ENCODE results near the gene VEGFC.

The VEGFC gene

GRCh38 chr4:176817204-176817603, 24.5 kb upstream of the VEGFC start:
- no peak for TF ChIP-seq CTCF (conservative IDR thresholded peaks at IDR 0.05; ENCODE audit: low read depth, low read length)
- Histone ChIP-seq H3K4me3 (IDR thresholded peaks at IDR 0.05; ENCODE audit: insufficient read depth, low read depth, low read length) (no peak overlapping the region), H3K36me3 (ENCODE audit: insufficient read depth) (no peaks in the 10 kb centered on the region), H3K9ac (no peak overlapping the region), H3K79me2 (ENCODE audit: insufficient read depth, low read depth) (no peaks in the 10 kb centered on the region), H2AFZ (ENCODE audit: low read depth) (no peak overlapping the region), H3K4me2 (0 out of 2 replicates have a peak overlapping the region, but pooled peaks have one; percentile 7), H4K20me1 (ENCODE audit: insufficient read depth) (no peaks in the 10 kb centered on the region), H3K27me3 (ENCODE audit: insufficient read depth, low read depth) (no peaks in the 10 kb centered on the region), H3K4me1 (ENCODE audit: low read depth, poor library complexity, severe bottlenecking) (peaks cover 6% of the 10 kb centered on the region), H3K27ac (no peak overlapping the region)

- no peaks in the 10 kb centered on the region for H4K20me1 ChIP-seq (ENCODE audit: insufficient read depth)
- no peak overlapping the region for H3K4me3 ChIP-seq (IDR thresholded peaks at IDR 0.05; ENCODE audit: insufficient read depth, low read depth, low read length)
- H3K4me2 ChIP-seq = no peak overlapping the region
- no peak for TF ChIP-seq CTCF (conservative IDR thresholded peaks at IDR 0.05; ENCODE audit: low read depth, low read length)
- no peaks in the 10 kb centered on the region for H3K36me3 ChIP-seq (ENCODE audit: insufficient read depth)
- no peak overlapping the region for H3K9ac ChIP-seq
- H3K79me2 ChIP-seq (ENCODE audit: insufficient read depth, low read depth) = no peaks in the 10 kb centered on the region
- H2AFZ ChIP-seq (ENCODE audit: low read depth) = no peak overlapping the region
- H3K27me3 ChIP-seq (ENCODE audit: insufficient read depth, low read depth) = no peaks in the 10 kb centered on the region
- no peak overlapping the region for H3K27ac ChIP-seq
- peaks cover 6% of the 10 kb centered on the region for H3K4me1 ChIP-seq (ENCODE audit: low read depth, poor library complexity, severe bottlenecking)
Measured at GRCh38 chr4:176814770-176815169, 22.0 kb upstream of the VEGFC start.

GRCh38 chr4:176810481-176811249, 17.9 kb upstream of the VEGFC start:
- no peak overlapping the region for H2AFZ ChIP-seq (ENCODE audit: low read depth)
- no peak overlapping the region for H3K9ac ChIP-seq
- no peak overlapping the region for H3K4me2 ChIP-seq

GRCh38 chr4:176806778-176807375, 14.2 kb upstream of the VEGFC start:
- no peak overlapping the region for H3K27ac ChIP-seq
- no peaks in the 10 kb centered on the region for H4K20me1 ChIP-seq (ENCODE audit: insufficient read depth)
- H3K79me2 ChIP-seq (ENCODE audit: insufficient read depth, low read depth) = no peaks in the 10 kb centered on the region
- no peaks in the 10 kb centered on the region for H3K27me3 ChIP-seq (ENCODE audit: insufficient read depth, low read depth)
- no peaks in the 10 kb centered on the region for H3K36me3 ChIP-seq (ENCODE audit: insufficient read depth)
- no peaks in the 10 kb centered on the region for H3K4me1 ChIP-seq (ENCODE audit: low read depth, poor library complexity, severe bottlenecking)
- no peak overlapping the region for H2AFZ ChIP-seq (ENCODE audit: low read depth)
- no peak overlapping the region for H3K9ac ChIP-seq
- H3K4me2 ChIP-seq = no peak overlapping the region
- TF ChIP-seq CTCF (conservative IDR thresholded peaks at IDR 0.05; ENCODE audit: low read depth, low read length) = no peak
- H3K4me3 ChIP-seq (IDR thresholded peaks at IDR 0.05; ENCODE audit: insufficient read depth, low read depth, low read length) = no peak overlapping the region

More at GRCh38 chr4:176810481-176811249, 17.9 kb upstream of the VEGFC start:
- Histone ChIP-seq H4K20me1 (ENCODE audit: insufficient read depth) (no peaks in the 10 kb centered on the region), H3K36me3 (ENCODE audit: insufficient read depth) (no peaks in the 10 kb centered on the region), H3K4me3 (IDR thresholded peaks at IDR 0.05; ENCODE audit: insufficient read depth, low read depth, low read length) (no peak overlapping the region), H3K4me1 (ENCODE audit: low read depth, poor library complexity, severe bottlenecking) (no peaks in the 10 kb centered on the region), H3K27ac (no peak overlapping the region), H3K27me3 (ENCODE audit: insufficient read depth, low read depth) (no peaks in the 10 kb centered on the region), H3K79me2 (ENCODE audit: insufficient read depth, low read depth) (no peaks in the 10 kb centered on the region)
- no peak for TF ChIP-seq CTCF (conservative IDR thresholded peaks at IDR 0.05; ENCODE audit: low read depth, low read length)
